HG03521 (cell line): ENCODE data around the gene RRAS.

Experiments
- ATAC-seq: cut with Tn5 transposase; IDR thresholded peaks from one replicate; pipeline ENCODE4 v1.9.1; 2021; ENCODE audit warnings: mild to moderate bottlenecking, moderate library complexity; ENCODE audit not compliant: unreplicated experiment

RRAS gene

DNA sequence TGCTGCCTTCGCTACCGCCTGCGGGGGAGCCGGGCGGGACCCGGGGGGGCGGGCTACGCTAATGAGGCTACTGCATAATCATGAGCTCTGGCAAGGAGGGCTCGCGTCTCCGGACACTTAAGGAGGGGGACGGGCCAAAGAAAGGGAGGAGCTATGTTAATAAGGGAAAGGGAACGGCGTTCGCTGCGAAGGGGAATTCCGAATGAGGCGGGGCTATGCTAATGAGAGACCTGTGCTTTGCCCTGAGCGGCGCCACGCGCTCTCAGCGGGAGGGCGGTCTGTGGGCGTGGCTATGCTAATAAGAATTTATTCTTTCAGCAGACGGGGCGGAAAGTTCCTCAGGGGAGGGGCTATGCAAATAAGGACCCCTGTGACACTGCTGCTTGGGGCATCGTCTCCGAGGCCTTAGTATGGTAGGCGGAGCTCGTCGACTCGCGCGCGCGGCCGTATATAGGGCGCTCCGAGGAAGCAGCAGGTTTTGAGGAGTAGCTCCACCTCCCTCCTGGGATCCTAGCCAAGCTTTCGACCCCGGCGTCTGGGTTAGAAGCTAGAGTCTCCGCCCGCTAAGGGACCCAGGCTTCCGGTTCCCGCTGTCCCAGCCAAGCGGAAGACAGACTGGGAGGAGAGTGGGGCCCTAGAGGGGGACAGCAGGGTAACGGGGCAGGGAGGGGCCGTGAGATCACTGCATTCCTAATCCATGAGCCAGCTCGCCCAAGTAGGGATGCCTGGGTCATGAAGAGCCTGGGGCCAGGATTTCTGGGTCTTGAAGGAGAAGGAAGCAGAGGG is at the start of gene RRAS:
TSS of gene RRAS (minus strand) at position 31 of the 786 bp plus-strand sequence. CDS start 45 bp downstream, outside the sequence.
- ATAC-seq, result peak; percentile 46

DNA sequence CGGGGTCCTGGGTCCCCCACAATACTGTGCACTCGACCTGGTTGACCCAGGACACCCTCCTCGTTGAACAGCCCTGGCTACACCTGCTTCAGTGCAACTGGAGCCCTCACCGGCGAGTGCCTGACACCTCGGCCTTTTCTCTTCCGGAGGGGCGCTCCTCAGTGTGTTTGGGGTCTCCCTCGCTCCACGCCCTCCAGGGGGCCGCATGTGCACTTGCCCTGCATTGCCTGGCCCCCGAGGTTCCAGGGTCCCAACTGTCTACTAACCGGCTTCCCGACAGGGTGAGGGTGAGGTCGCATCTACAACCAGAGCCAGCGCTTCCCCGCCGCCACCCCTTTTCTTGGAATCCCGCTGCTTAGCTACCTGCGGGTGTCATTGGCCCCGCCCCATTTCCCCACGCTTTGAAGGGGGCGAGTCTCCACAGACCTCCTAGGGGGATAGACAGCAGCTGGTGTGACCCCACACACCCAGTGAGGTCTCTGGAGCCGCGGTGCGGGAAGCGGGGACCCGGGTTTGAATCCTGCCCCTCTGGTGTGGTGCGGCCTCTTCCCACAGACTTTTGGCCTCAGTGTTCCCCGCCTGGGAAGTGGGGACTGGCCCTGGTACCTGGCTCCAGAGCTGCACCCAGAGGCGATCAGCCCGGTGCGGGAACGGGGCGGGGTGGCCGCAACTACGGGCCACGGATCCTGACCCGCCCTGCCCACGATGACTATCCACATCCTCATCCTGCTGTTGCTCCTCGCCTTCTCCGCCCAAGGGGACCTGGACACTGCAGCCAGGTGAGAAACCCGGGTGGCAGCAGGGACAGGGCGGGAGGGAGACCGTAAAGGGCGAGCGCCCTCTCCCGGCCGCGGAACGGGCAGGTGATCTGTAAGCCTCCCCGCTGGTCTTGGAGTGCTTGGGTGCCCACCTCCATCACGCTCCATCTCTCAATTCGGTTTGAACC is 49.5 kb upstream of the RRAS start, which contains the start of gene ADM5:
TSS of gene ADM5 (plus strand) at position 462 of the 946 bp plus-strand sequence. CDS start at position 706, 244 bp downstream.
- no peak for ATAC-seq

DNA sequence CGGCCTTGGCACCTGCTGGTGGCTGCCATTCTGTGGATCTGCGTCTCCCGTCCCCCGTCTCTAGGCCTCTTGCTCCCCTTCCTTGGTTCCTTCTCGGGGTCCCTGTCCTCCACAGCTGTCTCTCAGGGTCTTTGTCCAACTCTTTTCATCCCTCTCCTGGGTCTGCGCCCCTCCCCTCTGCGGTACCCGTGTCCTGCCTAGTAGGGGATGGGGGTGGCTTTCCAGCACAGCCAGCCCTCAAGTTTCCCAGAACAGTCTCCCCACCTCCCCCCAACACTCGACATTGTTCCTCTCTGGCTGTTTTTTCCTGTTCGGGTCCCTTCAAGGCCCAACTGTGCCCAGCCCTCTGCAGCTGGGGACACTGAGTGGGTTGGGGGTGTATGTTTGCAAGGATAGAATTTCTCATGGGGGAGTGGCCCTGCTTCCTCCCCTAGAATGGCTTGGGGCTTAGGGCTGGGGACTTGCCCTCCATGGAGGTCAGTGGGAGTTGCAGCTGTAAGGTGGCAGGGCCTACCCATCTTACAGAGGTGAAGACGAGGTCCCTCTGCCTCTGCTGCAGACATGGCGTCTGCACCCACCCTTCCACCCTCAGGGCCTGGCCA is 48.7 kb upstream of the RRAS start:
- ATAC-seq, result no peak

DNA sequence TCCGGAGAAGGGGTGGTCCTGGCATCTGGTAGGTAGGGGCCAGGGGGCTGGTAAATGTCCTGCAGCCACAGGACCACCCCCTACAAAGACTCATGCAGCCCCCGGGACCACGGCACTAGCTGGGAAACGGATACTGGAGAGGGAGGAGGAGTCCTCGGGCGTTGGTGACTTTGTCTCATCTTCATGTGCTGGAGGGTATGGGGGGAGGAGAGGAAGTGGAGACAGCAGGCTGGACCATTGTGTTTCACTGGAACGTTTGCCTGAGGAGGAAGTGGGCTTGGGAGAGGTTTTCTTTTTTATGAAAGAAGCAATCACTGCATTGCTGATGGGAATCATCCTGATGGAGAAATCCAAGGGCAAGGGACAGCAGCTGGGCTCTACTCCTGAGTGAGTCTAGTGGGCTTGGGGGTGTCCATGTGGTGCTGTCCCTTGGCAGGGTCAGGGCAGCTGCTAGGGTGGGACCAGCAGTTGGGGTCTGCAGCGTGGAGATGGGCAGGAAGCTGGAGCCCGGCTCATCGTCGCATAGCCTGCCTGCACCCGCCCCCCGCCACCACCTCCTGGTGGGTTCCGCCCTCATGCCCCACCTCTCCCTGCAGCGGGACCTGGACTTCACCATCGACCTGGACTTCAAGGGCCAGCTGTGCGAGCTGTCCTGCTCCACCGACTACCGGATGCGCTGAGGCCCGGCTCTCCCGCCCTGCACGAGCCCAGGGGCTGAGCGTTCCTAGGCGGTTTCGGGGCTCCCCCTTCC is 47.8 kb upstream of the RRAS start:
- ATAC-seq, result no peak

DNA sequence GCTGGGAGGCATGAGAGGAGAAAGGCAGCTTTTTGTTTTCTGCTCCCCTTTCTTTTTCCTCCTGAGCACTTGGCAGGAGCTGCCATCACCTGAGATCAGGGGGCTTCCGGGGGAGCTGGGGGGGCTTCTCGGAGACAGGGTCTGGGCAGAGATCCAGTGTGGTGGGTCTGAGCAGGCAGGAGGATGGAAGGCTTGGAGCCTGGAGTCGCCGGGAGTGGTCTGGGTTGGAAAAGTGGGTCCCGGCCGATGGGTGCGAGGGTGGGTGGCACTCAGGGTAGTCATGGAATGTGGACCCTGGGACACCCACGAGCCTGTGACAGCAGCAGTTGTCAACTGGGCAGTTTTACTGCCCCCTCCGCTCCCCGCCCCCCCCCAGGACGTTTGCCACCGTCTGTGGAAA is 47.2 kb upstream of the RRAS start:
- ATAC-seq, result no peak

DNA sequence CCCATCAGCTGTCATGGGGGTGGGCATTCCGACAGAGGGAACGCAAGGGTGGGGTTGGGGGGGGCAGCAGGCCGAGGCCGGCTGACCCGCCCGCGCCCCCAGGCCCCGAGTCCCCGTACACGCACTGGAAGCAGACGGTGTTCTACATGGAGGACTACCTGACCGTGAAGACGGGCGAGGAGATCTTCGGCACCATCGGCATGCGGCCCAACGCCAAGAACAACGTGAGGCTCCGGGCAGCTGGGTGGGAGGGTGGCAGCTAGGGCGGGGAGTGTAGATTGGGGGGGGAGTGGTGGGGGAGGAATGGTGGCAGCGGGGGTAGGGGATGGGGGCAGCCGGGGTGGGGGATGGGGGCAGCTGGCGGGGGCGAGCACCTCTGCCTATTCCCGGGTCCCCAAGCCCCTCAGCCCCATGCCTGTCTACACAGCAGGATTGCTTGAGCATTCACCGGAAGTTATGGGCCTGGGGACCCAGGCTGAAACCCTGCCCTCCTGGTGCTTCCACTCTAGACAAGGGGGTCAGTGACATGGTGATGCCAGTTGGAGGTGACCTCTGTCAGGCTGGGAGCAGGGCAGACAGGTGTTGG is 46.7 kb upstream of the RRAS start:
- no peak for ATAC-seq

DNA sequence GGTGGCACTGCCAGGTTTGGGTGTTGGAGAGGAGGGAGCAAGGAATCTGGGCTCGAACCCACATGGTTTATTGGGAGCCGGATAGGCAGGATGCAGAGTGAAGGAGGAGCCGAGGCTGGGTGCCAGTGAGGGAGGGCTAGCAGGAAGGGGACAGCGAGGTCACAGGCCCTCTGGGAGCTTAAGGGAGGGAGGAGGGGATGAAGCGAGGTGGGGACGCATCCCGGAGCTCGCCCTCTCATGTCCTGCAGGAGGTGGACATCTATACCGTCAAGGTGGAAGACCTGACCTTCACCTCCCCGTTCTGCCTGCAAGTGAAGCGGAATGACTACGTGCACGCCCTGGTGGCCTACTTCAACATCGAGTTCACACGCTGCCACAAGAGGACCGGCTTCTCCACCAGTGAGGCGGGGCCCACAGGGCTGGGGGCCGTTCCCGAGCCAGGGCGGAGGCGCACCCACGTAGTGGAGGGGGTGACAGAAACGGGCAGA is 45.9 kb upstream of the RRAS start:
- no peak for ATAC-seq

DNA sequence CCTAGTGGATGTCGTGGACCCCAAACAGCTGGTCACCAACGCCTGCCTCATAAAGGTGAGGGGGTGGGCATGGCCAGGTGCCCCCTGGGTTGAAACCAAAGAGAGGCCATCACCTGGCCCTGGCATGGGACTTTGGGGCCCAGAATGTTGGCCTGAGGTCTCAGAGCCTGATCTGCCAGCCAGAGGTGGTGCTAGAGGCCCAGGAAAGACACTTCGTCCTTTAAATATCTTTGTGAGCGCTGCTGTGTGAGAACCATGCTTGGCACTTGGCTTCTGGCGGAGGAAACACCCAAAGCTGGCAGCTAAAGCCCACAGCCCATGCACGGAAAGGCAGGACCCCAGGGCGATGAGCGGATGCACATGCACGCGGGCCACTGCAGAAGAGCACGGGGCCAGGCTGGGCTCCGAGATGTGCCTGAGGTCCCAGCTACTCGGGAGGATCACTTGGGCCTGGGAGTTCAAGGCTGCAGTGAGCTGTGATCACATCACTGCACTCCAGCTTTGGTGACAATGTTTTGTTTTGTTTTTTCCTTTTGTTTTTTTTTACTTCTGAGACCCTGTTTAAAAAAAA is 45.1 kb upstream of the RRAS start:
- no peak for ATAC-seq

DNA sequence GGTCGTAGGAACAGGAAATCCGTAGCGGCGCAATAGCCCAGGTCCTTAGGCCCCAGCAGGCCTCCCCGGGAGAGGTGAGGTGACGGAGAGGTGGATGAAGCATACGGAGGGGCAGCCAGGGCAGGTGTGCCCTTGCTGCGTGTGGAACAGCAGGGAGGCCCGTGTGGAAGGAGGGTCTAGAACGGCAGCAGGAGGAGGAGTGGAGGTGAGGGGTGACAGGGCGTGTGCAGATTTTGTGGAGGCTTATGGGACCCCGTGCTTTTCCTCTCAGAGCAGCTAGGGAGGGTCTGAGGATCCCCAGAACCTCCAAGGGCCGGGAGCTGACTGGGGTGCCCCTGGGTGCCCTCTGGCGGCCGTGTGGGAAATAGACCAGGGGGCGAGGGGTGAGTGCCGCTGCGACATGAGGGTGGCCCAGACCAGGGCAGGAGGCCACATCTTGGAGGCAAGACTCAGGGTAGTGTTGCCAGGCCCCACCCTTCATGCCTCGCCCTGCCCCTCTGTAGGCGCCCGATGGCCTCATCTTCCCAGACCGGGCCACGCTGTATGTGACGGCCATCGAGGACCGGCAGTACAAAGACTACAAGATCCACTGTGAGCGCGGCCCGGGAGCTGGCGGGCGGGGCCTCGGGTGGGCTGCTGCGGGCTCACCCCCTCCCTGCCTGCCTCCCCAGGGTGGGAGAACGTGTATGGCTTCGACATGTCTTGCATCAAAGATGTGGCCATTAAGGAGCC is 44.5 kb upstream of the RRAS start:
- ATAC-seq, result no peak

DNA sequence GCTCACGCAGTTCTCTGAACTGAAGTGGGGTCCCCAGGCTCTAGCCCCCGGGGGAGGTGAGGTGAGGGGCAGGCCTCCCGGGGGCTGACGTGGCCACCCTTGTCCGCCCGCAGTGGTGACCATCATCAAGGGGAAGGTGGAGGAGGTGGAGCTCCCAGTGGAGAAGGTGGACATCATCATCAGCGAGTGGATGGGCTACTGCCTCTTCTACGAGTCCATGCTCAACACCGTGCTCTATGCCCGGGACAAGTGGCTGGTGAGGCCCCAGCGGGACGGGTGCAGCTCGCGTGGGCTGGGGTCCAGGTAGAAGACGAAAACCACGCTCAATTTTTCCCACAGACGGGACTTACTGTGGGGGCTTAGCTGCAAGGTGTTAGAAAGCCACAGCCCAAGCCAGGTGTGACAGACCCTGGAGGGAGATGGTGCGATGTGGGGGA is 43.9 kb upstream of the RRAS start:
- ATAC-seq, result no peak

DNA sequence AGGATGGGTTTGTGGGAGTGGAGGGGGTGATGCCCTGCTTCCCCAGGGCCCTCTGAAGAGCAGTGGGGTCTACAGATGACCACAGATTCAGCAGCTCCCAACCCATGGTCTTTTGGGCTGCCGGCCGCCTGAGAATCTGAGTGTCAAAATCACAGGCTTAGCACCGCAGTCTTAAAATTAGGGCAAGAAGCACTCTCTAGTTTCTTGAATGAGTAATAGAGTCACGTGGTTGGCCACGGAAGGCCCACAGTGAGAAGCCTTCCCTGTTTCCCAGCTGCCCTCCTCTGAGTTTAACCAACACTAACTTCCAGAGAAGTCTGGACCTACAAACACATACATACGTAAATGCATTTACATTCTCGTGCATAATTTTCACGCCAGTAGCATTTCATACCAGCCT is 42.3 kb upstream of the RRAS start:
- ATAC-seq, result no peak

DNA sequence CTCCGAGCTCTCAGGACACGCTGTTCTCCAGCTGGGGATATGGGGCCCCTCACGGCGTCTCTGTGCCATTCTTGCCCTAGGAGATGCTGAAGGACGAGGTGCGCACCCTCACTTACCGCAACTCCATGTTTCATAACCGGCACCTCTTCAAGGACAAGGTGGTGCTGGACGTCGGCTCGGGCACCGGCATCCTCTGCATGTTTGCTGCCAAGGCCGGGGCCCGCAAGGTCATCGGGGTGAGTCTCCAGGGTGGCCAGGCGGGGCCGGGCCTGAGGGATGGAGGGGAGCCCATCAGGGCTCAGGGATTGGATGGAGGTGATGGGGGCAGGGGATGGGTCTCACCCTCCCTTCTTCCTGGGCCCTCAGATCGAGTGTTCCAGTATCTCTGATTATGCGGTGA is 41.9 kb upstream of the RRAS start:
- ATAC-seq, result no peak

DNA sequence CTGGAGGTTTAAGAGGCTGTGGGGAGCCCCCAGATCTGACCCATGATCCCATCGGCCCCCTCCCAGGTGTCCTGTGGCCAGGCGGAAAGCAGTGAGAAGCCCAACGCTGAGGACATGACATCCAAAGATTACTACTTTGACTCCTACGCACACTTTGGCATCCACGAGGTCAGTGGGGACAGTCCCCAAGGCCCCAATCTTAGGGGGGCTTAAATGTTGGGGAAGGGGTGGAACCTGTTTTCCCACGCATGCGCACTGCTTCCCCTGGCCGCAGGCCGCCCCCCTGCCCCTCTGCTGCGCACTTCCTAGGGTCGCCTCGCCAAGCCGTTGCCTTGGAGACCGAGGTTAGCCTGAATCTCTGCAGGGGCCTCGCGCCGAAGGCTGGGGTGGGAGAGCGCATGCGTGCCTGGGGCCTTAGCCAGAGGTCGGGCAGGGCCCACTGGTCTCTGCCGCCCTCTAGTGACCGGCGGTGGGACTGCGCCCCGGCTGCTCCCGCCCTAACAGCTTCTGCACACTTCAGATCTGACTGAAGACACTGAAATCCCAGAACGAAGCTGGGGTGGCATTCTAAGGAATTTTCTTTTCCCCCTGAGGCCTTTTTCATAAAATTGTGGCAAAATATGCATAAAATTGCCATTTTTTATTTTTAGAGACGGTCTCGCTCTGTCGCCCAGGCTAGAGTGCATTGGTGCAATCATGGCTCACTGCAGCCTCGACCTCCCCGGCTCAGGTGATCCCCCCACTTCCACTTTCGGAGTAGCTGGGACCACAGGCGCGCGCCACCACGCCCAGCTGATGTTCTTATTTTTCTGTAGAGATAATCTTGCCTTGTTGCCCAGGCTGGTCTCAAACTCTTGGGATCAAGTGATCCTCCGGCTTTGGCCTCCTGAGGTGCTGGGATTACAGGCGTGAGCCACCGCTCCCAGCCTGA is 40.7 kb upstream of the RRAS start:
- no peak for ATAC-seq

DNA sequence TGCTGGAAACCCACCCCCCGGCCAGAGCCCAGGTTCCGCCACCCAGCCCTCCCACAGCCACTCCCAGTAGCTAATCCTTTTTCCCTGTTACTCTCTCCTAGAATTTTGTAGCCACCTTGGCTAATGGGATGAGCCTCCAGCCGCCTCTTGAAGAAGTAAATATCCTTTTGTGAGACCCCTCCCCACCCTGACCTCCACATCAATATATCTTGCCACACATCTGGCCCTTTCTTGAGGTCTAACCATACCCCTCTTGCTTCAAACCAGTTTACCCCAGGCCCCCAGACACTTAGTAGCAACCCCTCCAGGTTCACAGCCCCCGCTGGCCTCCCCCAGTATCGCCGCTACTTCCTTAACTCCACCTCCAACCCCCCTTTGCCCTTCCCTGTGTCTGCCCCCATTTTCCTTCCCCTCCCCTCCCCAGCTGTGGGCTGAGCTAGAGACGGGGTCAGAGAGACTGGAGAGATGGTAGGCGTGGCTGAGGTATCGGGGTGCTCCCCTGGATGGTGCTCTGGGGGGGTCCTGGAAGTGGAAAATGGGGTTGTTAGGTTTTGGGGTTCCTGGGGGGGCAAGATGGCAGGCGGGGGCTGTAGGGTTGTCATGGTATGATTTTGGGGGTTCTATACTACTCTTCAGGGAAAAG is 39.9 kb upstream of the RRAS start:
- no peak for ATAC-seq

DNA sequence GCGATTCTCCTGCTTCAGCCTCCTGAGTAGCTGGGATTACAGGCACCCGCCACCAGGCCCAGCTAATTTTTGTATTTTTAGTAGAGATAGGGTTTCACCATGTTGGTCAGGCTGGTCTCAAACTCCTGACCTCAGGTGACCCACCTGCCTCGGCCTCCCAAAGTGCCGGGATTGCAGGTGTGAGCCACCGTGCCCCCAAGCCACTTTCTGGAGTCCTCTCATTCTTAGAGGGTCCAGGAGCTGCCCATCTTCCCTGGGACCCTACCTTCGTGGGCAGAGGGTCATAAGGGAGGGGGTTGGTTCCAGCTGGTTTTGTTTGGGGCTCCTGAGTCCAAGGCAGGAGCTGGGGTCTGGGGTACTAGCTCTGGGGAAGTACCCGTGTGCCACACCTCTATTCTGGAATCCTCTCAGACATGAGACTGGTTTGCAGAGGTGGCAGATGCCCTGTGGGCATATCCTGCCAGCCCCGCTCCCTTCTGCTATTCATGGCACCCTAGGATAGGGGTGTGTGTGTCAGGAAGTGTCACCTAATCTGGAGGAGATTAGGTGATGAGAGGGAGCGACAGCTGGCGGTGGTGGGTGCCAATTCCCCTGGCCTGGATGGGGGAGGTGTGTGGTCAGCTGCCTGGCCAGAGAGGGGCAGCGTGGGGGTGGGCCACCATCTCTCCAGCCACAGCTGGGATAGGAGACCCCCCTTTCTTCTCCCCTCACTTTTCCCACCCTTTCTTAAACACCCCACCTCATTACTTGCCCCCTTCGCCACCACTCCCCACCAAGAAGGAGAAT is 39.2 kb upstream of the RRAS start:
- ATAC-seq, result no peak

DNA sequence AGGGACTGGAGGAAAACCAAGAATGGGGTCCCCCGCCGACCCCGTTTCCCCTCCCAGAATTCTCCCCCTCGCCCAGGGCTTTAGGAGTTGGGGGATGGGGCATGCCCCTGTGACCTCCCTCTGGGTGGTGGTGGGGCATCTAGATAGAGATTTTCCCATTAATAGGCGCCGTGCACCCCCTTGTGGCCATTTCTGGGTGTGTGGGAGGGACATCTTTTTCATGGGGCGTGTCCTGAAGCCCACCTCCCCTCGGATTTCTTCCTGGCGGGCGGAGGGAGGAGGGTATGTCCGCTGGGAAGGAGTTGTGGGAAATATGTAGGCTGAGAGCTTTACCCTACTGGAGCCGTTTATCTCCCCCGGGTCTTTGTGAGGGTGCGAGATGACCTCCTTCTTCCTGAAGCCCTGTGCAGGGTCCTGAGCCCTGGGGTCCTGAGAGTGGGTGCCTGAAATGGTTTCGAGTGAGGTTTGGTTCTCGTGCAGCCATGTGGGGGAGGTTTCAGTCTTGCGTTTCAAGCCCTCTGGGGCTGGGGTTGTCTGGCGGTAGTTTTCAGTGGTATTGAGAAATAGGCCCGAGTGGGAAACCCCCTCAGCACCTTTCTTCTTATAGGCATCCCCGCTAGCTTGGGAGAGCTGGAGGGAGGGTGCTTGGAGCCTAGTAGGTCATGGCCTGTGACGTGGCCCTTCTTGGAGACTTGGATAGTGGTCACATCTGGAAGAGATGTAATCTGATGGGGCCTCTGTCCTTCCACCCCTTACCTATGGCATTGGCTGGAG is 38.1 kb upstream of the RRAS start:
- ATAC-seq, result no peak
